Astrocyte (in vitro differentiated cells and primary cell): ENCODE data around the gene QSER1.

Source experiments
- EZH2 ChIP-seq: IDR thresholded peaks from 2 replicates; pipeline ENCODE4 v1.6.1; 2012; ENCODE audit warnings: mild to moderate bottlenecking, low read length, inconsistent platforms; ENCODE audit not compliant: insufficient read depth
- TF ChIP-seq, protein P1 (sequence below): IDR thresholded peaks from 2 replicates; pipeline ENCODE4 v1.5.1; 2011; ENCODE audit warnings: low read depth, mild to moderate bottlenecking, inconsistent platforms, low read length, moderate library complexity; ENCODE audit not compliant: insufficient read depth

DNA sequence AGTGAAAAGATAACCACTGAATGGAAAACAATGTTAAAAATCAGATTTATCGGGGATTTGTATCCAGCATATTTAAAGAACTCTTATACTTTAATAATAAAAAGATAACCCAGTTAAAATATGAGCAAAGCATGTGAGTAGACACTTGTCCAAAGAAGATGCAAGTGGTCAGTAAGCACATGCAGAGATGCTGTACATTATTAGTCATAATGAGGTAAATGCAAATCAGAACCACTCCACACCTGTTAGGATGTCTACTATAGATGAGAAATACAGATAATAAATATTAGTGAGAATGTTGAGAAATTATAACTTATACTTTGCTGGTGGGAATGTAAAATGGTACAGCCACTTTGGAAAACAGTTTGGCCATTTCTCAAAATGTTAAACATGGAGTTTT, 28.0 kb downstream of the QSER1 start:
- TF ChIP-seq, protein P1, sequence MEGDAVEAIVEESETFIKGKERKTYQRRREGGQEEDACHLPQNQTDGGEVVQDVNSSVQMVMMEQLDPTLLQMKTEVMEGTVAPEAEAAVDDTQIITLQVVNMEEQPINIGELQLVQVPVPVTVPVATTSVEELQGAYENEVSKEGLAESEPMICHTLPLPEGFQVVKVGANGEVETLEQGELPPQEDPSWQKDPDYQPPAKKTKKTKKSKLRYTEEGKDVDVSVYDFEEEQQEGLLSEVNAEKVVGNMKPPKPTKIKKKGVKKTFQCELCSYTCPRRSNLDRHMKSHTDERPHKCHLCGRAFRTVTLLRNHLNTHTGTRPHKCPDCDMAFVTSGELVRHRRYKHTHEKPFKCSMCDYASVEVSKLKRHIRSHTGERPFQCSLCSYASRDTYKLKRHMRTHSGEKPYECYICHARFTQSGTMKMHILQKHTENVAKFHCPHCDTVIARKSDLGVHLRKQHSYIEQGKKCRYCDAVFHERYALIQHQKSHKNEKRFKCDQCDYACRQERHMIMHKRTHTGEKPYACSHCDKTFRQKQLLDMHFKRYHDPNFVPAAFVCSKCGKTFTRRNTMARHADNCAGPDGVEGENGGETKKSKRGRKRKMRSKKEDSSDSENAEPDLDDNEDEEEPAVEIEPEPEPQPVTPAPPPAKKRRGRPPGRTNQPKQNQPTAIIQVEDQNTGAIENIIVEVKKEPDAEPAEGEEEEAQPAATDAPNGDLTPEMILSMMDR = no peak
- TF ChIP-seq EZH2 = no peak
